A549 treated with ZK216348 at 1 μM for 4 hours (cell line): Measurements from ENCODE around the gene SEMA4G. TPM values are rescaled to one million over a fixed set of nuclear protein-coding genes. Genes with fewer than 3 reads are reported as not detected.

Experiments used
- total RNA-seq: library from RNA; stranded (reverse); fragments of 200-300 nt; extraction: Qiagen RNA extraction; gene quantifications from 5 replicates; pipeline ENCODE4 v1.2.3, GENCODE V29; 2022; ENCODE audit warnings: low read depth

The SEMA4G gene, protein sequence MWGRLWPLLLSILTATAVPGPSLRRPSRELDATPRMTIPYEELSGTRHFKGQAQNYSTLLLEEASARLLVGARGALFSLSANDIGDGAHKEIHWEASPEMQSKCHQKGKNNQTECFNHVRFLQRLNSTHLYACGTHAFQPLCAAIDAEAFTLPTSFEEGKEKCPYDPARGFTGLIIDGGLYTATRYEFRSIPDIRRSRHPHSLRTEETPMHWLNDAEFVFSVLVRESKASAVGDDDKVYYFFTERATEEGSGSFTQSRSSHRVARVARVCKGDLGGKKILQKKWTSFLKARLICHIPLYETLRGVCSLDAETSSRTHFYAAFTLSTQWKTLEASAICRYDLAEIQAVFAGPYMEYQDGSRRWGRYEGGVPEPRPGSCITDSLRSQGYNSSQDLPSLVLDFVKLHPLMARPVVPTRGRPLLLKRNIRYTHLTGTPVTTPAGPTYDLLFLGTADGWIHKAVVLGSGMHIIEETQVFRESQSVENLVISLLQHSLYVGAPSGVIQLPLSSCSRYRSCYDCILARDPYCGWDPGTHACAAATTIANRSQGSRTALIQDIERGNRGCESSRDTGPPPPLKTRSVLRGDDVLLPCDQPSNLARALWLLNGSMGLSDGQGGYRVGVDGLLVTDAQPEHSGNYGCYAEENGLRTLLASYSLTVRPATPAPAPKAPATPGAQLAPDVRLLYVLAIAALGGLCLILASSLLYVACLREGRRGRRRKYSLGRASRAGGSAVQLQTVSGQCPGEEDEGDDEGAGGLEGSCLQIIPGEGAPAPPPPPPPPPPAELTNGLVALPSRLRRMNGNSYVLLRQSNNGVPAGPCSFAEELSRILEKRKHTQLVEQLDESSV
- 7.1 to 10.2 TPM (median 7.7 TPM) in 5 replicates for total RNA-seq

DNA sequence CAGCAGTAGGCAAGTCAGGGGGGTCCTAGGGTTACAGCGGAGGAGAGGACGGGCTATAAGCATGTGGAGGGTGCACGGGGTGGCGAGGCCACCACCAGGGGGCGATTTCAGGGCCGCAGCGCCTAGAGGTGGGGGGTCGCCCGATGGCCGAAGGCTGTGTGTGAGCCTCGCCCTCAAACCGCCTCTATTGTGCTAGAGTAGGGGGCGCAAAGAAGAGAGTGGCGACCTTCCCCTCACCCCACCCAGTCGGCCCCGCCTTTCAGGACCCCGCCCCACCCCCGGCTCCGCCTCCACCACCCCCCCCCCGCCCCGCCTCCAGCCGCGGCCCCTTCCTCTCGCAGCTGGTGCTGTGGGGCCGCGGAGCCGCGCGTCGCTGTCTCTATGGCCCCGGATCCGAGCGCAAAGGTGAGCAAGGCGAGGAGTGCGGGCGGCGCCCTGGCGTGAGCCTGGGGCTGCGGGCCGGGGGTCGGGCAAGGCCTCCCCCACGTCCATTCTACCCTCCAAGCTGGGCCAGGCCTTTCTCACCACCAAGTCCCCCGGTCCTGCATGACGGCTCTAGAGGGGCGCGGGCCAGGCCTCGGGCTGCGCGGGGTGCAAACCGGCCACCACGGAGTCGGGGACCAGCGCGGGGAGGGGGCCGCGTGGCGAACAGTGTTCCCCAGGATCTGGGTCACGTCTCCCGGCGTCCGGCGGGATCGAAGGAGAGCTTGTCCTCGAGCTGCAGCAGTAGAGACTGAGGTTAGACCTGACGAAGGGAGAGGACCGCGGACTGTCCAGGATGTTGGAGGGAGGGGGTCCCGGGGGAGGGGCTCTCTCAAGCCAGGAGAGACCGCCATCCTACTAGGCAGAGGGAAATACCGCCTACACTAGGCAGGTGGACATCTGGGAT is at the start of gene SEMA4G:
TSS of gene SEMA4G (plus strand) at position 318 of the 889 bp plus-strand sequence. CDS start 3,409 bp downstream, outside the sequence.

DNA sequence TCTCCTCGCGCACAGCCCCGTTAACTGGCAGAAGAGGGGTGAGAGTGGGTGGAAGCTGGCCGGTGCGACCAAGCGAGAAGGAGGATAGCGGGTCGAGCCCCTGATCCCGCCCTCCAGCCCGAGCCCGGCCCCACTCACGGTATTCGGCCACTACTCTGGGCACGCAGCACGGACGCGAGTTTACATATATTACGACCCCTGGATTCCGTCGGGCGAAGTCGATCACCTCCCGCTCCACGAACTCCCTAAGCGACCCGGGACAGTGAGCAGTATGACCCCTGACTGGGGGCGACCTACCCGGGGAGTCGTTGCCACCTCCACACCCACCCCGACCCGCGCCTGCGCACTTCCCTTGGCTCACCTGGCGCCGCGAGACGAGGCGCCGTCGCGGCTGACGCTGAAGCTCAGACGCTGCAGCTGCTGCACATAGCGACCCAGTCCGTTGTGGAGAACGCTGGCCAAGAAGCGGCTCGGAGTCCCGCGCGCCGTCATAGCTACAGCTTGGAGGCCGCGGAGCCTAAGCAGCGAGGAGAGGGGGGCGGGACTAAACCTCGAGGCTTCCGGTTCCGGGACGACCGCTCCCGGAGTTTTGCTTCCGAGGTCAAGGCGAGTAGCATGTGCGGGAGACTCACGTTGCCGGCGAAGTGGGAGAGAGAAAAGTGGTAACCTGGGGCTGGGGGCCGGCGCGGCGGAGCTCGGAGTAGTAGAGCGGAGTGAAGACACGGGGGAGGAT is 17.8 kb downstream of the SEMA4G start, which contains the start of the genes MRPL43 and TWNK:
TSS of gene MRPL43 (minus strand) at position 546 of the 733 bp plus-strand sequence. CDS start at position 492, 54 bp downstream.
TSS of gene TWNK (plus strand) at position 592 of the 733 bp plus-strand sequence. CDS start 668 bp downstream, outside the sequence.

DNA sequence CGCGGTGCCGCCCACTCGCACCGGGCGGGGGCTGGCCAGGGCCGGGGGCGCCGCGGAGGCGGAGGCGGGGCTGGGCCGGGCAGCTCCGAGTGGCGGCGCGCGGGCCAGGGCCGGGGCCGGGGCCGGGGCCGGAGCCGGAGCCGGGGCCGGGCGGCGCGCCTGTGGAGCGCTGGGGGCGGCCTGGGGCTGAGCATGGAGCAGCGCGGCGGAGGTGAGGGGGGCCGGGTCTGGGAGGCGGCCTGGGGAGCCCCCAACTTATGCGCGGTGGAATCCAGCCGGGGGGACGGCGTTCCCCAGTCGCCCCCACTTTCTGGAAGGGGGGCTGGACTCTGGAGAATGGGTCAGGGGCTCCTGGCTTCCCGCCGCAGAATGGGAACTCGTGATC is 30.4 kb downstream of the SEMA4G start, which contains the start of gene LZTS2:
TSS of gene LZTS2 (plus strand) at position 67 of the 385 bp plus-strand sequence. CDS start 2,731 bp downstream, outside the sequence.

Other genes with a start within 250 kb of the SEMA4G start
- 0.20 to 0.34 TPM (median 0.26 TPM) in 5 replicates for gene PAX2, start 223.9 kb upstream of the SEMA4G start, total RNA-seq
- 6.5 to 11.5 TPM (median 10.9 TPM) in 5 replicates for gene SLF2, start 56.5 kb upstream of the SEMA4G start, total RNA-seq
- gene MRPL43, start 18.0 kb downstream of the SEMA4G start, total RNA-seq = 76.6 to 104 TPM (median 96.0 TPM) in 5 replicates
- gene TWNK, start 18.0 kb downstream of the SEMA4G start, total RNA-seq = 34.0 to 46.7 TPM (median 38.1 TPM) in 5 replicates
- gene LZTS2, start 30.3 kb downstream of the SEMA4G start, total RNA-seq = 22.6 to 47.5 TPM (median 42.1 TPM) in 5 replicates
- 0.44 to 1.2 TPM (median 0.79 TPM) in 5 replicates for gene PDZD7, start 61.6 kb downstream of the SEMA4G start, total RNA-seq
- 41.7 to 54.8 TPM (median 49.5 TPM) in 5 replicates for gene SFXN3, start 61.7 kb downstream of the SEMA4G start, total RNA-seq
- 2.3 to 3.9 TPM (median 3.6 TPM) in 5 replicates for gene KAZALD1, start 92.5 kb downstream of the SEMA4G start, total RNA-seq
- not detected in 5 replicates for gene TLX1, start 161.8 kb downstream of the SEMA4G start, total RNA-seq